GM21717 (cell line): ENCODE measurements around the gene UVSSA.
A peak's percentile ranks its signal among the peaks of the same experiment; 100 is the strongest.
"Not testable (repeated sequence)": the region's sequence is repeated elsewhere in the genome, so short reads cannot be mapped to it uniquely, and the experiment has no call there.

ENCODE experiments used
- ATAC-seq: cut with Tn5 transposase; IDR thresholded peaks from one replicate; pipeline ENCODE4 v1.9.1; 2021; ENCODE audit warnings: mild to moderate bottlenecking, moderate library complexity; ENCODE audit not compliant: unreplicated experiment

UVSSA gene

GRCh38 chr4:1330761-1331590, 16.0 kb upstream of the UVSSA start:
- no peak for ATAC-seq

GRCh38 chr4:1331591-1332353, 15.2 kb upstream of the UVSSA start:
- no peak for ATAC-seq

- no peak for ATAC-seq
Observed at GRCh38 chr4:1332686-1333085, 14.3 kb upstream of the UVSSA start.

- ATAC-seq: no peak
Observed at GRCh38 chr4:1333256-1333655, 13.8 kb upstream of the UVSSA start.

GRCh38 chr4:1333851-1334578, 13.0 kb upstream of the UVSSA start:
- ATAC-seq: not testable (repeated sequence)

GRCh38 chr4:1334579-1334895, 12.5 kb upstream of the UVSSA start:
- no peak for ATAC-seq

- ATAC-seq: not testable (repeated sequence)
Observed at GRCh38 chr4:1335193-1335883, 11.7 kb upstream of the UVSSA start.

- no peak for ATAC-seq
Observed at GRCh38 chr4:1336088-1336491, 10.9 kb upstream of the UVSSA start.

- ATAC-seq: no peak
Observed at GRCh38 chr4:1337376-1337831, 9.6 kb upstream of the UVSSA start.

GRCh38 chr4:1337951-1338751, 8.9 kb upstream of the UVSSA start:
- ATAC-seq: no peak

GRCh38 chr4:1338752-1339414, 8.1 kb upstream of the UVSSA start:
- ATAC-seq: no peak

- no peak for ATAC-seq
Observed at GRCh38 chr4:1339489-1339888, 7.5 kb upstream of the UVSSA start.

GRCh38 chr4:1340181-1340747, 6.7 kb upstream of the UVSSA start:
- no peak for ATAC-seq

GRCh38 chr4:1340861-1341260, 6.1 kb upstream of the UVSSA start:
- no peak for ATAC-seq

GRCh38 chr4:1342003-1342402, 5.0 kb upstream of the UVSSA start:
- no peak for ATAC-seq

GRCh38 chr4:1344696-1345095, 2.3 kb upstream of the UVSSA start:
- no peak for ATAC-seq

GRCh38 chr4:1345903-1346780, 866 bp upstream of the UVSSA start:
- ATAC-seq: peak; percentile 29

- peak; percentile 26 for ATAC-seq
Observed at GRCh38 chr4:1347410-1347864, 429 bp downstream of the UVSSA start.
